Effector CD4-positive, alpha-beta T cell (primary cell): ENCODE measurements around the gene SLC17A1.
A peak's percentile ranks its signal among the peaks of the same experiment; 100 is the strongest.

Experiments used
- DNase-seq: peaks from one replicate; pipeline ENCODE4 v3.0.0-alpha.2; 2020

SLC17A1 gene

DNA sequence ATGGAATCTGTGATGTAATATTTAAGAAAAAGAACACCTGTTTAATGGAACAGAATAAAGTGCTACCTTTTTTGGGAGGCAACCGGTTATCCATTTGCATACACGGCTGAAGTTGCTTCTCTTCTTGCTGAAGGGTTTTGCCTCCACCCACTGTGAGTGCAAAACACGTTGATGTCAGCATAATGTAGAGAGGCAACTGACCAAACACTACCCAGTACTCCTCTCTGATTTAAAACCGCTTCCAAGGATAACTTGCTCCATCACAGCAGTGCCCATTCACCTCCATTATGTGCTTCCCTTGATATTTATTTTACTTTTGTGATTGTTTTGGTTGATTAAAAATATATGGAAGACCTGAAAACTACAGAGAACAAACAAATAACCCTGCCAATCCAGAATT lies 1.4 kb downstream of the SLC17A1 start:
- DNase-seq: no peak

DNA sequence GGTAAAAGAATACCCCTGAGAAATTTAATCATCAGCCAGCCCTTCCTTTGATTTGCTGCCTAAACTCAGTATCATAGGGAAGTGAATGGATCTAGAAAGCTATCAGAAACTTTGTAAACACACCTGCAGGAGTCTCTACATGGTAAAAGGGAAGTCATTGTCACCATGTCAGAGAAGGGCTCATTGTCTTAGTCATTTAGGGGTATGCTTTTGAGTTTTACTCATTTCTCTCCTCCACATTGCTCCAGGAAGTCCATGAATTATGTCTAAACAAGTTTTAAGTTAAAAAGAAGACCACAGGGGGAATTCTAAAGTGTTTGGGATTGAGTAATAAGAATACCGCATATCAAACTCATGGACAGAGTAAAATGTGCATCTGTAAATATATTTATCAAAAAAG lies 2.5 kb downstream of the SLC17A1 start:
- no peak for DNase-seq

DNA sequence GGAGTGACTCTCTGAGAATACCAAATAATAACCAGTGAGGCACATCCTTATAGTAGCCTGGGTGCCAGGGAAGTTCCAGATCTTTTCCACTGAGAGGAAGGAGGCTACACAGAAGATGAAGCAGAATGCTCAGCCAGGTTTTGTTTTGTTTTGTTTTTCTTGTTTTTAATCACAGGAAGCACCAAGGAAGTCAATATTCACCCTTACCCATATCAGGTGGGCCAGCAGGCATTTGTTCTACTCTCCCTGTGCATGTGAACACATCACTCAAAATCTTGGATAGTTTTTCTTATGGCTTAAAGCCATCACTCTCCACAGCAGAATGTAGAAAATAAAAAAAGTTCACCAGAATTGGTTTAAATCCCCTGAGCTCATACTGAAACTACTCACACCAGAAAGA lies 10.5 kb downstream of the SLC17A1 start:
- DNase-seq: no peak

DNA sequence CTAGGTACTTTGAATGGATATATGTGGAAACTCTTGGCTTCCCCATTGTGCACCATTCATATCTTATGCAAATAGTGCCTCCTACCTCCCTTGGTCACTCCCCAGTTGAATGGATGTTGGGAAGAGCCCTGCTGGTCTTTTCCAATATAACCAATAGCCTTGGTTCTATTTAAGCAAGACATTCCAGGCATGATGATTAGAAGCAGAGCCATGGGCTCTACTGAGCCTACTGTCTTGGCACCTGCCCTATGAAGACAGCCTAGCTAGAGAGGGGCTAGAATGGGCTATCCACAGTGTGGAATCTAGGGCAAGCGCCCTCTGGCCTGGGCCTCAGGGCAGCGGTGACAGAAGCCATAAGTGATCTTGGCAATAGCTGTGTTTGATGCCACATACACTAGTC lies 15.6 kb downstream of the SLC17A1 start:
- no peak for DNase-seq

DNA sequence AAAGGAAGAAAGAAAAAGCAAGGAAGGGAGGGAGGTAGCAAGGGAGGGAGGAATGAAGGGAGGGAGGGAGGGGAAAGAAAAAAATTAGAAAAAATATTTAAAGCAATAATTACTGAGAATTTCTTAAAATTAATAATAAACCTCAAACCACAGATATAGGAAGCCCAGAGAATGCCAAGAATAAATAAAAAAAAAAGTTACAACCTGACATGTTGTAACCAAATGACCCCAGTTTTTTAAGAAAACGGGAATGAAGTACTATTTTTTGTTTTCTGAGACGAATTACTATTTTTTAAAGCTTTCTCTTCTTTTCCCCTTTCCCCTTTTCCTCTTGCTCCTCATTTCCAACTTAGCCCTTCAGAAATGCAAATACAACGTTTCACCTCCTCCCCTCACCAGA lies 16.7 kb downstream of the SLC17A1 start:
- no peak for DNase-seq

DNA sequence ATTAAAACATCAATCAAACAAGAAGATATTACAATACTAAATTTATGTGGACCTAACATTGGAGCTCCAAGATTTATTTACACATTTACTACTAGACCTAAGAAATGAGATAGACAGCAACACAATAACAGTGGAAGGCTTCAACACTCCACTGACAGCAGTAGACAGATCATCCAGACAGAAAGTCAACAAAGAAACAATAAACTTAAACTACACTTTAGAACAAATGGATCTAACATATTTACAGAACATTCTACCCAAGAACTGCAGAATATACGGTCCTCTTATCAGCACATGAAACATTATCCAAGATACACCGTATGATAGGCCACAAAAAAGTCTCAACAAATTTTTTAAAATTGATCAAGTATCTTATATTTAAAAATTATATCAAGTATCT lies 27.0 kb downstream of the SLC17A1 start:
- DNase-seq: no peak

DNA sequence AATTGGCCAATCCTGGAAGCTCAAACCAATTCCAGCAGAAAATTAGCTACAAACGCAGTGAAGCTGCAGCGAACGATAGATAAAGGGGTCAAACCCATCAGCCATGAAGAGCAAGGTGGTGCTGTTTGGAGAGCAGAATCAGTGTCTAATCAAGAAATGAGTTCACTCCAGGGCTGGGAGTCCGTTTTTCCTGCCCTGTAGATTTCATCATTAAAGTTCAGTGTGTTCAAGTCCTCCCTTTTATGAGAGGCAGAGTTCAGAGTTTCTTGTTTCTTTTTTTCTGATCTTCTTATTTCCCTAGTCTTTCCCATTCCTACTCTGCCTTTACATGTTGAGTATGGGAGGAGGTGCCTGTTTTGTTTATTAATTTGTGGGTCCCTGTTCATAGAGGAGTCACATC lies 30.4 kb downstream of the SLC17A1 start:
- DNase-seq: no peak

DNA sequence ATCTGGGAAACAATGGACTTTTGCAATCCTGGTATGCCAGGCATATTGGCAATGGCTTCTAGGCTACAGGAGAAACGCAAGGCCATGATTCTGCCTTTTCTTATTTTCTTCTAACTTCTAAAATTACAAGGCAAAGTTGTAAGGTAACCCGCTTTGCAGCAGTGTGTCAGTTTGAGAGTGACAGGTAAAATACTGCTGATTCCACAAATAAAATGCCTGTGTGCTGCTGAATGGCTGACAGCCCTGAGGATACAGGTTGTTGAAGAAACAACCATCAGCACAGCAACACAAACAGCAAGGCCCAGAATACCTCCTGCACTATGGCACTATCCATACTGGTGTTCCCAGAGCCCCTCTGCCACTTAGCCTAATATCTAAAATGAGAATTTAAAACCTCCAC lies 37.1 kb downstream of the SLC17A1 start:
- DNase-seq: no peak

DNA sequence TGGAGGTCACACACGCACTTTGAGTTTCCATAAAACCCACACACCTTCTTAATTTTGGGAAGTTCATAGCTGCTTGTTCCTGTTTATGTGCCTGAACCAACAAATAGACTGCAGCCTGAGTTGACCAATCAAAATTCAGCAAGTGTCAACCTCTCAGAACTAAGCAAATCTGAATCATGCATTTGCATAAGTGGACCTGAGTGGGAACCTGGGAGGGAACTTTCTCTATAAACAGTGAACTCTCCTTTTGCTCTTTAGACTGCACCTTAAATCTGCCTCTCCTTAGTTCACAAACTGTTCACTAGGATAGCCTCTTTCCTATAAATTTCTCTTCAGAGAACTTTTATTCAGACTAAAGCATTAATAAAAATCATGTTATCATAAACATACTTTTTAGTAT lies 37.9 kb downstream of the SLC17A1 start:
- DNase-seq: no peak

DNA sequence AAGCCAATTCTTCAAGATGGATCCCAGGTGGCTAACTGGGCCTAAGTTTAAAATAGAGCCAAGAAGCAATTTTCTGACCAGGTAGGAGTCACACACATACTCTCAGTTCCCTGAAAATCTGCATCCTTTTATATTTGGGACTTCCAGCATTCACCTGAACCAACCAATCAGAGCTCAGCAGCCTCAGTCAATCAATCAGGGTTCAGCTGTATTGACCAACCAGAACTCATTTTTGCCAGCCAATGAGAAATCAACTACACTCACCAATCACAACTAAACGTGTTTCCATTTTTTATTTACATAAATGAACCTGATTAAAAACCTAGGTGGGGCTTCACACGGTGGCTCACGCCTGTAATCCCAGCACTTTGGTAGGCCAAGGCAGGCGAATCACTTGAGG lies 39.8 kb downstream of the SLC17A1 start:
- no peak for DNase-seq

DNA sequence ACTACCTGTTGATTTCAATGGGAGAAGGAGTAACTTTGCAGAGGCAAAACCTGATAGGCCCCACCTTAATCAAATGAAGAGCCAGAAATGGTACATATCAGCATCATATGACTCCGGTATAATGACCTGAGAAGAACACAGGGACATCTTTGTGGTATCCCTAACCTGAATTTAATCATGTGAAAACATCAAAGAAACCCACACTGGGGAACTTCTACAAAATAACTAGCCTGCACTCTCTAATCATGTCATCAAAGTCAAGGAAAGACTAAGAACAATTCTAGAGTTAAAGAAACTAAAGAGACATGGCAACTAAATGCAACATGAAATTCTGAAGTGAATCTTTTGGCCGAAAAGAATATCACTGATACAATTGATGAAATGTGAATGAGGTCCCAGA lies 42.4 kb downstream of the SLC17A1 start:
- DNase-seq: no peak

DNA sequence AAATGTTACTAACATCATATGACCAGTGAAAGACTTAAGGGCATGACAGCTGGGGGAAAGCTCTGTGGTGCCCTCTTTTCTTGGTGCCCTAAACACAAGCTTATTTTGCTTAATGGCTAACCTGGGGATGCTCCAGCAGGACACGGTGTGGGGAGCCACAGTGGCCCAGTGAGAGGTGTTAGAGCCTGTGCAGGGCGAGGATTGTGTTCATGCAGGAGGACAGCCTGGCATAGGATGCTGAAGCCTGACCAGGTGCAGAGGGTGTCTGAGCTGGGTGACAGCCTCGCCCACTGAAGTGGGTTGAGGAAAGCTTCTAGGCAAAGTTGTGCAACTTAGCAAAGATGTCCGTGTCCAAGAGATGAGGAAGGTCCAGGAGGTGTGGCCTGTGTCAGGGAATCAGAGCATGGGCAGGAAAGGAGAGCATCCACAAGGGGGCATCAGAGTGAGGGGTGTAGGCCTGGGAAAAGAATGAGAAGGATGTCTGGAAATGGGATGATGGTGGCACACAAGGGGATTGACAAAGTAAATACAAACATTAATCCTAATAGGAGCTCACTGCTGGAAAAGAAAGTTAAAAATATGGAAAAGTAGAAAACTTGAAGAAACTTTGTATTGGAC lies 43.4 kb downstream of the SLC17A1 start:
- peak; percentile 8 for DNase-seq

DNA sequence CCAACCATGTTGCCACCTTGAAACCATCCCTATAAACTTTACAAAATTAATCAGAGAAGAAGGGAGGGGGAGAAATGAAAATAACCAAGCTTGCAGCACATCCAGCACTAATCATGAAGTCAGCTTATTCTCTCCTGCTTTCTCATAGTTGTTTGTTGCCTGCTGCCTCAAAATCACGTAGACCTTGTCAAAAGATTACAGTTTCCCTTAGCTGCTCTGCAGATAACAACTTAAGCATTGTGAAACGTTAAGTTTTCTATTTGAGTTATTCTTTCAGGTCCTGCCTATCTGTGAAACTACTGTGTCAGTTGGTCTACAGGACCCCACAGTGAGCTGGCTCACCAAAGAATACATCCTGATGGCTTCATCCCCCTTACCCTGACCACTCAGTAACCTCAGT lies 44.4 kb downstream of the SLC17A1 start:
- no peak for DNase-seq

DNA sequence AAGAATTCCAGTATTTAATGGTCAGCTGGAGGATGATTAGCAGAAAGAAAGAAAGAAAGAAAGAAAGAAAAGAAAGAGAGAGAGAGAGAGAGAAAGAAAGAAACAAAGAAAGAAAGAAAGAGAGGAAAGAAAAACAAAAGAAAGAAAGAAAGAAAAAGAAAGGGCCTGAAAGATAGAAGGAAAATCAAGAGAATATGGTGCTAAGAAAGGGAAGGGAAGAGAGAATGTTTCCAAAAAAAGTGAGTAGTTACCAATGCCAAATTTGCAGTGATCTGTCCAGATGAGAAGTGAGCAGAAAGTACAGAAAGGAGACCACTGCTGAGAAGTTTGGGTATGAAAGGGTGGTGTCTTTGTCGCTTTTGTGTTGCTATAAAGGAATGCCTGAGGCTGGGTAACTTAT lies 50.7 kb downstream of the SLC17A1 start:
- DNase-seq: no peak

DNA sequence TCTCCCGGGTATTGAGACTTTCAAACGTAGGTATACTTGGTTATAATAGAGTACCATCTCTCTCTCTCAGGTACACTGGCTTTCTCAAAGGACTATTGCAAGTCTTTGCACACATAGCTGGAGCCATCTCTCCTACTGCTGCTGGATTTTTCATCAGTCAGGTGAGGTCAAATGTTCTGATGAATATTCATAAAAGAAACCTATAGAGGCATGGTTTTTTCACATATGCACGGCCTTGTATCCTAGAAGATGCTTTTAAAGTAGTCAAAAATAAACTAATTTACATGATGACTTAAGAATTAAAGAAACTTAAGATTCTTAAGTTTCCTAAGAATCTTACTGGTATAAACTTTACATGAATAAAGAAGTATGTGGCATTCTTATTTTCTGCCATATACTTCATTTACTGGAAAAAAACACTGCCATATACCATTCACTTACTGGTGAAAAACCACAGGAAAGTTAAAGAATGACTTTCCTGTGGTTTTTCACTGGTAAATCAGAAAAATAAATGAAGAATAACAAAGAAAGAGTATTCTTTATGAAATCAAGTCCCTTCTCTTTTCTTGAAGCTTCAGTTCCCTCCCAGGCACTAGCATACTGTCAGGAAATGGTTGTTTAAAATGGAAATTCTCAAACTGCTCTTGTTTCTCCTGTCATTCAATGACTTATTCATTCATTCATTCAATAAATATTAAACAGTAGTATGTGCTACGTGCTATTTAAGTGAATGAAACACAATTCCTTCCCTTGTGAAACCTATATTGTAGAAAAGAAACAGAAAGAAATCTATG lies 53.8 kb downstream of the SLC17A1 start:
- no peak for DNase-seq

DNA sequence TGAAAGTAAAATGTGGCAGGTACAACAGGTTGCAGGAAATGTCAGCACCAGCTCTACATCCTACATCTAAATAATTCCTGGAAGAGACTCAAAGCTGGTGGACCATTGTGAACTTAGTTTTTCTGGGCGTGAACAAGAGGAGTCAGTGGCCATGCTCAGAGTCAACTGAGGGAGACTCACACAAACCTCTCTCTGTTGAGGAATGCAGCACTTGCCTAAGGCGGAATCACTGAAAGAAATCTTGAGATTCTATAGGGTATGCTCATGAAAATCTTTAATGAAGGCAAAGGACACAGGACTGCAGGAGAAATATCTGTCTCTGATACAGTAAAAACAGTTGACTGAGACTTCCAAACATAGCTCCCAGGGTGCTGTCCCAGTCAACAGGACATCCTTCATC lies 54.8 kb downstream of the SLC17A1 start:
- DNase-seq: no peak

DNA sequence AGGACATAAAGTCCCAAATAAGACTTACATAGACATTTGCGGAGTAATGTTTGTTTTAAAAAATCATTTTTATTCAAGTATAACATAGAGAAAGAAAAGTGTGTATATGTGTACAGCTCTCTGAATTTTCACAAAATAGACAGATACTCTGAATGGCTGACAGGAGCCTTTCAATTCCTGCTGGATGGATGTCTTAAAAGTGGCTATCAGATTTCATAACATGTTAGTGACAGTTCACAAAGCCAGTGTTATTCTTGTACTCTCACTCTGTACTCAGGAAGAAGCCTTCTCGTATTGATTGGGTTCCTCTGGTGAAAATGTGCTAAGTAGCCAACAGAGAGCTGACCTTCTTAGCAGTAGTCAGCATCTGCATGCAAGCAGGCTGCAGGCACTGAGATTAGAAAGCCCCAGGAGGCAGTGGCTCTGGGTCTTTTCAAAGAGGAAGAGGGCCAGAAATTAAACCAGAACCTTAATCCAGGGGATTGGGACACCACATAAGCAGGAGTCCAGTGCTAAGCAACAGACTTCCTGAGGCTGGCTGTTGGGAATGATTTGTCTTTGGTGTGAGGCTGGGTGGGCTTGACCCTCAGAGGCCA lies 57.6 kb downstream of the SLC17A1 start:
- DNase-seq: no peak

DNA sequence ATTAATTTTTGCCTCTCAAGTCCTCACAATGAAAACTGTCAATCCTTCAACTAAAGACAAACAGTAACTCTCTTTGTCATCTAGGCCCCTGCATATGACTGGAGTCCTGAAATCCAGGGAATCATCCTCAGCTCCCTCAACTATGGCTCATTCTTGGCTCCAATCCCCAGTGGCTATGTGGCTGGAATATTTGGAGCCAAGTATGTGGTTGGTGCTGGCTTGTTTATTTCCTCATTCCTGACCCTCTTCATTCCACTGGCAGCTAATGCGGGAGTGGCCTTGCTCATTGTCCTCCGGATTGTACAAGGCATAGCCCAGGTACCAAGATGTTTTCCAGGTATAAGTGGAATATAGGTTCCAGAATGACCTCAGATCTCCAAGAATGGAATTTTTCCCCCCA lies 61.9 kb downstream of the SLC17A1 start:
- DNase-seq: no peak

DNA sequence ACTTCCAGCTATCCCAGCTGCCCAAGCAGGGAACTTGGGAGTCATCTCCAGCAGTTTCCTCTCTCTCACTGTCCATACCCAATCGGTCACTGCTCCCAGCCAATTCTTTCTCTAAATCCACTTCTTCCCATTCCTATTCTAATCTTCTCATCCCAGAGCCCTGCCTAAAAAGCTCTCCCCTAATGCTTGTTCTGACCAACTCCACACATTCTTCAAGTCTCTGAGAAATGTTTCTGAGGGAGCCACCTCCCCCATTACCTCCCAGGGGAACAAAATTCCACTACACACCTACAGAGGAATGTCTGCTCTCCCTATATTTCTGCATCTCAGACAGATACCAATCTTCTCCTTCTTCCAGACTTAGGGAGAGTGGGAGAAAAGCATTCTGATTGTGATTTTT lies 63.3 kb downstream of the SLC17A1 start:
- no peak for DNase-seq

DNA sequence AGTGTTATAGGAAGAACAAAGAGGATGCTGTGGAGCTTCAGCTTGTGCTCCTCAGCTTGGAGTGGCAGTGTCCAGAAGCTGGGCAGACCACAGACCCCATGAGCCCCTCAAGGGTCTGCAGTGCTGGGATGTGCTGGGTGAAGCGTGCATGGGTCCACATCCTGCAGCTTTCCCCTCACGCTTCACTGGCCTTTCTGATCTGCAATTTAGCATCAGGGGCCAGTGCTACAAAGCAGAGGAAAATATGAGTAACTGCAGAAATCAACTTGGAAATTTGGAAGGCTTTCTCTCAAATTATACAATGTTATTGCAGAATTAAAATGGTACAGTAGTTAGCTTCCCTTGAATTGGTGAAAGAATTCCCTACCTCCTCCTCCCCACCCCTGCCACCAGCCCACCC lies 67.2 kb downstream of the SLC17A1 start:
- no peak for DNase-seq

DNA sequence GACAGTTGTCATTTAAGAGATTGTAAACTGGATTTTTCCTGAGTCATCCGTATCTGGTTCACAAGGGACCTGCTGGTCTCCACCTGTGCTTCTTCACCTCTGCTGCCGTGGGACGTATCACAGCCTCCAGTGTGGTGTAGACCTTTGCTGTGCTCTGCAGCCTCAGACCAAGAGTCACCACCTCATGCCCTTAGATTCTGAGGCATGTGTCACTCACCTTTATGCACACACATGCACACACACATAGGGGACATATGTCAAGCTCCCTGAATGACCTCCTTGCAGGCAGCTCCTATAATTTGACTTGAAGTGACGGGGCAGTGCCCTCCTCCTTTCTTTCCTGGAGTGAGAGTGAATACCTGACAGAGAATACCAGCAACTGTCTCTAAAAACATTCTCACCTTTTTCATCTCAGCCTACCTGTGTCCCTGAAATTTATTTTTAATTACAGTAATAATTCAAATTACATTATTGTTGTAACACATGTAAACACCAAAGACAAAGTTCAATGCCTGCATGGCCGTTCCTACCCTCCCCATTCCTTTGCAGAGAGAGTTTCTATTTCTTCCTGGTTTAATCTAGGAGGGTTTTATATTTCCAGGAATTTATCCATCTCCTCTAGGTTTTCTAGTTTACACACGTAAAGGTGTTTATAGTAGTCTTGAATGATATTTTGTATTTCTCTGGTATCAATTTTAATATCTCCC lies 73.8 kb downstream of the SLC17A1 start:
- DNase-seq: no peak

DNA sequence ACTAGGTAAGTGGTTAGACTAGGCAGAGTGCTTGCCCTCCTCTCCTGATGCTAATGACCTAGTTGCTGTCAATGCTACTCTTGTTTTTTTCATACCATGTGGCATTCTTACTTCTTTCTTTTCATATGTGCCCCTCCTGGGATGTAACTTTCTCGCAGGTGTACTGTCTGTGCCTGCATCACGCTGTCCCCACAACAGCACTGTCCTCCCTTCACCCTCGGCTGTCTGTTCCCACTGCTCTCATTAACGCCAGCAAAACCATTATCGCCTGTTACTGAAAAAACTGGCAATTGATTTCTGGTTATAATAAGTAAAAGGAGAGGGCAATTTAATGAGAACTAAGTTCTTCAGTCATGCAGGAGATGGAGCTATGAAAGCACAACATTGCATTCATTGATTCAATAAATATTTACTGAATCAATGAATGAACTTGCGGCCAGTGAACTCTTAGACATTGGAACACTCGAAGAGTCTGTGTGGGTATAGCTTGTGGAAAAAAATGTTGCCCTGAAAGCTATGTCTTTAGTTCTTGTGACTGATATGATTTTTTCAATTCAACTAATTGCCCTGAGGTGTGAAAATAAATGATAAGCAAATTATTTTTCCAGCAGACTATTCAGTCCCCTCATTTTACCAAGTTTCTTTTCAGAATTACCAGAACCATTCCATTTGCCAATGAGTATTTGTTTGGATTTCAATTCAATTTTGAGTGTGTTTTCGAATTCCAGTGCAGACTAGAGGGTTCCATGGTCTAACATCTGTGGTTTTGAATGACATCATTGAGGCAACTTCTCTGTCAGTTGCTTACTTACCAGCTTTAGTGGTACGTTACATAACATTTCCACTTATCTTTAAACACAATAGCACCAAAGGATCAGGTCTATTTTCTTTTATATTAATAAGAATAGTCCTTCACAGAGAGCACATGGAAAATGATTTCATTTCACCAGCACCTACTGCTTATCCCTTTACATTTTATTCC lies 75.2 kb downstream of the SLC17A1 start:
- no peak for DNase-seq

DNA sequence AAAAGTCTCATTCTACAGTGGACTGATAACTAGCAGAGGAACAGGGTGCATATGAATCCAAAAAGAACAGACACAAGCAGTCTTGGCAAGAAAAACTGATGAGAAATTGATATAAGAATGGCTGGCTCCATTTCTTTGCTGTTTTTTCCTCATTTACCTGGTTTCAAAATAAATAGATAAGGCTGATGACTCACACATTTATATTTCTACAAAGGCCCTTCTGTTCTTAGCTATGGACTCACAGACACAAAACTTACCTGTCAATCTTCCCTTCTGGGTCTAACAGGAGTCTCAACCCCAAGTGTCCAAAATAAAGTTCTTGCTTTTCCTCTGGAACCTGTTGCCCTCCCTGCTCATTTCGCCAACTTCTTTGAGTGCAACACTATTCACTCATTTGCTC lies 76.4 kb downstream of the SLC17A1 start:
- no peak for DNase-seq
